Measurements from ENCODE around the gene CDC42EP2. TPM values are rescaled to one million over a fixed set of nuclear protein-coding genes. Genes with fewer than 3 reads are reported as not detected.

Gene CDC42EP2
- total RNA-seq, 4 donors from 2014 or later = 2.5 to 4.2 (median 3.4) TPM; not detected in 1

GRCh38 chr11:65356394-65356972 lies 41.8 kb downstream of the CDC42EP2 start:
- WGBS, 2 donors = 89% methylated on average over 14 to 25 of the region's 30 CpGs
- intact Hi-C loops (cut with DNase I; ENCODE audit: low total_unique reads) = no loop called here
- DNase-seq (ENCODE audit: low spot score in 2 of 2) = no peak
- H3K4me3 ChIP-seq (ENCODE audit: low read depth, poor library complexity, severe bottlenecking) = no peak overlapping the region
- no peak for TF ChIP-seq POLR2A (IDR thresholded peaks at IDR 0.05)
- TF ChIP-seq CTCF (IDR thresholded peaks at IDR 0.05) = no peak

GRCh38 chr11:65357856-65358356 lies 43.2 kb downstream of the CDC42EP2 start:
- intact Hi-C loops (cut with DNase I; ENCODE audit: low total_unique reads) = no loop called here
- no peak overlapping the region for H3K4me3 ChIP-seq (ENCODE audit: low read depth, poor library complexity, severe bottlenecking)
- 86 to 88% methylated on average over 8 of the region's 8 CpGs for WGBS, 2 donors
- no peak for TF ChIP-seq POLR2A (IDR thresholded peaks at IDR 0.05)
- no peak for TF ChIP-seq CTCF (IDR thresholded peaks at IDR 0.05)
- no peak for DNase-seq (ENCODE audit: low spot score in 2 of 2)

- no peak for DNase-seq (ENCODE audit: low spot score in 2 of 2)
- no peak overlapping the region for H3K4me3 ChIP-seq (ENCODE audit: low read depth, poor library complexity, severe bottlenecking)
- WGBS, 2 donors = 85% methylated on average over 10 of the region's 10 CpGs
- intact Hi-C loops (cut with DNase I; ENCODE audit: low total_unique reads) = no loop called here
- TF ChIP-seq POLR2A (IDR thresholded peaks at IDR 0.05) (no peak), CTCF (IDR thresholded peaks at IDR 0.05) (no peak)
Measured at GRCh38 chr11:65362320-65362931, 47.8 kb downstream of the CDC42EP2 start.

- H3K4me3 ChIP-seq (ENCODE audit: low read depth, poor library complexity, severe bottlenecking) = no peak overlapping the region
- intact Hi-C loops (cut with DNase I; ENCODE audit: low total_unique reads) = no loop called here
- TF ChIP-seq POLR2A (IDR thresholded peaks at IDR 0.05) (no peak), CTCF (IDR thresholded peaks at IDR 0.05) (no peak)
- 82 to 91% methylated on average over 6 of the region's 6 CpGs for WGBS, 2 donors
- no peak for DNase-seq (ENCODE audit: low spot score in 2 of 2)
Measured at GRCh38 chr11:65362966-65363365, 48.3 kb downstream of the CDC42EP2 start.

GRCh38 chr11:65363770-65364169 lies 49.1 kb downstream of the CDC42EP2 start:
- TF ChIP-seq POLR2A (IDR thresholded peaks at IDR 0.05) (no peak), CTCF (IDR thresholded peaks at IDR 0.05) (no peak)
- 74 to 76% methylated on average over 3 of the region's 3 CpGs for WGBS, 2 donors
- intact Hi-C loops (cut with DNase I; ENCODE audit: low total_unique reads) = no loop called here

More at GRCh38 chr11:65363770-65364169, 49.1 kb downstream of the CDC42EP2 start:
- H3K4me3 ChIP-seq (ENCODE audit: low read depth, poor library complexity, severe bottlenecking) = no peak overlapping the region
- no peak for DNase-seq (ENCODE audit: low spot score in 2 of 2)

Data from lower leg skin (tissue), 4 donors.